HG03139 (cell line): ENCODE measurements around the gene OR10T2.
"Not testable (repeated sequence)": the region's sequence is repeated elsewhere in the genome, so short reads cannot be mapped to it uniquely, and the experiment has no call there.

ENCODE experiments used
- ATAC-seq: cut with Tn5 transposase; IDR thresholded peaks from one replicate; pipeline ENCODE4 v1.9.1; 2021; ENCODE audit not compliant: unreplicated experiment

The OR10T2 gene, protein sequence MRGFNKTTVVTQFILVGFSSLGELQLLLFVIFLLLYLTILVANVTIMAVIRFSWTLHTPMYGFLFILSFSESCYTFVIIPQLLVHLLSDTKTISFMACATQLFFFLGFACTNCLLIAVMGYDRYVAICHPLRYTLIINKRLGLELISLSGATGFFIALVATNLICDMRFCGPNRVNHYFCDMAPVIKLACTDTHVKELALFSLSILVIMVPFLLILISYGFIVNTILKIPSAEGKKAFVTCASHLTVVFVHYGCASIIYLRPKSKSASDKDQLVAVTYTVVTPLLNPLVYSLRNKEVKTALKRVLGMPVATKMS

GRCh38 chr1:158398818-158399514, at the start of gene OR10T2:
Gene OR10T2, minus strand, starts transcription at chr1:158399466. Its CDS starts 0 bp downstream, at chr1:158399466.
- ATAC-seq = no peak

- ATAC-seq = no peak
Measured at GRCh38 chr1:158445376-158445775, 46.1 kb upstream of the OR10T2 start.

- no peak for ATAC-seq
Measured at GRCh38 chr1:158434741-158435140, 35.5 kb upstream of the OR10T2 start.

GRCh38 chr1:158430163-158430562, 30.9 kb upstream of the OR10T2 start:
- not testable (repeated sequence) for ATAC-seq

DNA sequence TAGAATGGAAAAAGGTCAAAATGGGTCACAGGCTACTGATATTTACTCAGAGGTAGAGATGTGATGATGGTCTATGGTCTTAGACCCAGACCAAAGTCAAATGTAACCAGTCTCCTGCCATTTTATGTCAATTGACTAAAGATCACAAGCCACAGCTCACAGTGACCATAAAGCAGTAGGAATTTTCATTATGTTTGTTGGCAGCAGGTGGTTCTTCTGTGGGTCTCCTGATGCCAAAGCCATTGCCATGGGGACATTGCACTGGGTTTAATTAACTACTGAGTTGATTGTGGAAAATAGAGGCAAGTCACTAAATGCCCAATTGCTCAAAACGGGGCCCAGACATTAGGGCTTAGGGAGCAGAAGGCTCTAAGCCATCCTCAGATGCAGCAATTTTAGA, 26.9 kb upstream of the OR10T2 start, which contains the start of gene OR10K2:
TSS of gene OR10K2 (minus strand) at position 101 of the 400 bp plus-strand sequence. CDS start 5,371 bp downstream, outside the sequence.
- no peak for ATAC-seq

DNA sequence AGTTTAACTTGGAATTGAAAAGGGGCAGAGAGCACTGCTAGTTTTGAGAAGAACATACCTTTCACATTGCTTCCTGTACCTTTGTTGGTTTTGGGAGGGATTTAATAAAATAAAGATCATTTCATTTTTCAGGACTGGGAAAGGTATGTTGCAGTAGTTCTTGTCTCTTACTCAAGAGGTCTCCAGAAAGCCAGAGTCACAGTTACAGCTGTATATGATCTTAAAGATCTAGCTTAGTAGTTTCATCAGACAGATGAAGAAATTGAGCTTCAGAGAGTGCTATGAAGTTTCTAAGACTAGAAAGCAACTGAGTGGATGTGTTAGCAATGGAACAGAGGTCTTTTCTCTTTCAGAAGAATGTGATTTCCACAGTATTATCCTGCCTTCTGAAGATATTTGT, 25.8 kb upstream of the OR10T2 start:
- no peak for ATAC-seq

- ATAC-seq = no peak
Measured at GRCh38 chr1:158422212-158422611, 22.9 kb upstream of the OR10T2 start.

DNA sequence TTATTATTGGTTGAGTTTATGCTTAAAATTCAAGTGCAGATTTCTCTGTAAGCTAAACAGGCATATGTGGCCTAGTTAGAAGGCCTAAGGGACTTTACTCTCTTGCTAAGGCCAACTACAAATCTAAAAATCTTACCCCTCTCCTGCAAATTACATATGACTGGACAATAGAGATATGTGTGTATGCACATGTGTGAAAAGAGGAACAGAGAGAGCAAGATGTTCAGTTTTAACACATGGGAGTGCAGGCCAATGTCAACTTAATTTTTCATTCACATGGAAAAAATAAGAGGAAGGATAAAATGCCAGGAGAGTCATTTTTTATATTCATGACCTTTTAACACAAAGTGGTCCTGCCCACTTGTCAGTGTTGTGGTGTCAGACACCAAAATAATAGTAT, 18.3 kb upstream of the OR10T2 start:
- no peak for ATAC-seq

GRCh38 chr1:158414651-158415345, 15.5 kb upstream of the OR10T2 start:
- no peak for ATAC-seq

- no peak for ATAC-seq
Measured at GRCh38 chr1:158407092-158407491, 7.8 kb upstream of the OR10T2 start.

DNA sequence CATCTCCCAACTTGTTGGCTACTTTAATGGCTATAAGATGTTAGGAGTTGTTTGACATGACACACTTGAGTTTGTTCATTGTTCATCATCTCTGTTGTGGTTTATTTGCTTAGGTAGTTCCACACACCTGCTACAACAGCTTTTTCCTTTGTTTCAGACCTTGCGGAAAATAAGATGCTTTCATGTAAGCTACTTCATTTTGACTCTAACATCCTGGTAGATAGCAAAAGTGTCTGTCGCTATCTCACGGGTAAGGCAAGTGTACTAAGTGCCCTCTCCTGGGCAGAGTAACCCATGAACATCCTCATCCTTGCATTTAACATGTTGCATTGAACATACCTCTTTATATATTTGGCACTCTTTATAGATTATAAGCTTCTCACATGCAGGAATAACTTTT, 1.6 kb upstream of the OR10T2 start:
- ATAC-seq = no peak

DNA sequence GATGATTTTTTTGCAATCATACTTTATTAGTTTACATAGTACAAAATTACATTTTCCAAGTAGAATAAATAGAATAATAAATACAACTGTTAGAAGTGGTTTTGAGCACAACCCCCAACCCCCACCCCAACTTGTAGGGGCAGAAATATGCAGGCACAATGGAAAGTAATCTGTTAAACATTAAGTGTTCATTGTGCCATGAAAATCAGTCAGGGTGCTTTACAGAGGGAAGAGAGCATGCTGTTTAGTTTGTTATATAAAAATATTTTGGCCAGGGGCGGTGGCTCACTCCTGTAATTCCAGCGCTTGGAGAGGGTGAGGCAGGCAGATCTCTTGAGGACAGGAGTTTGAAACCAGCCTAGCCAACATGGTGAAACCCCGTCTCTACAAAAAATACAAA, 2.6 kb downstream of the OR10T2 start:
- no peak for ATAC-seq

DNA sequence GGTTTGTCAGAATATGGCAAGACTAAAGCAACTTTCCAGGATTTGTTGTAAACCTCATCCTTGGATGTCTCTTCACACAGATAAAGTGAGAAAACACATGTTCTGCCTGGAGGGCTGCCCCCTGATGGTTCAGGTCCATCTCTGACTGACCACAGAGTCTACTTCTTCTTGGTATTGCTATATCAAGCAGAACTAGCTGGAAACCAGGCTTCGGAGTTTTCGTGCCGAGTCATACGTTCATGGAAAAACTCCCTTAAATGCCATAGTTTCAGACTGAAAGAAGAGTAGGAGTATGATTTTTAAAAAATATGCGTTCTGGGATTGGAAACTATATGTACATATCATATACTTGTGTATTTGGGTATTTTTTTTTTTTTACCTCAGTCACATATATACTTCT, 5.8 kb downstream of the OR10T2 start:
- ATAC-seq = no peak

GRCh38 chr1:158391099-158391498, 8.2 kb downstream of the OR10T2 start:
- no peak for ATAC-seq

GRCh38 chr1:158390331-158390730, 8.9 kb downstream of the OR10T2 start:
- no peak for ATAC-seq

GRCh38 chr1:158374860-158375259, 24.4 kb downstream of the OR10T2 start:
- no peak for ATAC-seq

GRCh38 chr1:158374101-158374500, 25.2 kb downstream of the OR10T2 start:
- not testable (repeated sequence) for ATAC-seq

DNA sequence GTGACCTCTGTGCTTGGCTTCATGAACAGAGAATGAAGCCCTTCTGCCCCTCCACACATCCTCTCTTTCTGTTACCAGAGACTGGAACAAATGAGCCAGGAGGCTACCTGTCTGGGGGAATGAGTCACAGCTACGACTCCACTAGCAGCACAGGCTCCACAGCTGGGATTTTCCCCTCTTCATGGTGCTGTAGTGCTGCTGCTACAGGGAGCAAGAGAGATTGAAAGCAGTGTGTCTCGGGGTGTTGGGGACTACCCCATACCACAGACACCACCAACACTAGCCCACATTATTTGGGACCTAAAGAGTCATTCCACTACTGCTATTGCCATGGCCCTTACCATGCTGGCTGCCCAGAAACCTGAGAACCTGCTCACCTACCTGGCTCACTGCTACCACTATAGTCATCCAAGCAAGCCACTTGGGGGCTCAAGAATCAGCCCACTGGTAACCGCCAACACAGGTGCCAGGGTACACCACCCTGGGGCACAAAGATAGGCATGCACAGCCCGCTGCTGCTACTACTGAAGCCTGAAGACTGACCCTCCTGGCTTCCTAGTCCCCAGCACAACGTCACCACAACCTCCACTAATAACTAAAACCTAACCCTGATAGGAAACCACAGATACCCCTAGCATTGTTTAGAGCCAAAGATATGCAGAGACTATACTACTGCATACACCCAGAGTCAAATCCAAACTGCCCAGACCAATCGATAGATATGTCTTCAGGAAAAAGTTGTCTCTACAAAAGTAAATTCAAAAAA, 27.9 kb downstream of the OR10T2 start:
- ATAC-seq = peak; percentile 94

GRCh38 chr1:158366783-158367182, 32.5 kb downstream of the OR10T2 start:
- ATAC-seq = no peak

DNA sequence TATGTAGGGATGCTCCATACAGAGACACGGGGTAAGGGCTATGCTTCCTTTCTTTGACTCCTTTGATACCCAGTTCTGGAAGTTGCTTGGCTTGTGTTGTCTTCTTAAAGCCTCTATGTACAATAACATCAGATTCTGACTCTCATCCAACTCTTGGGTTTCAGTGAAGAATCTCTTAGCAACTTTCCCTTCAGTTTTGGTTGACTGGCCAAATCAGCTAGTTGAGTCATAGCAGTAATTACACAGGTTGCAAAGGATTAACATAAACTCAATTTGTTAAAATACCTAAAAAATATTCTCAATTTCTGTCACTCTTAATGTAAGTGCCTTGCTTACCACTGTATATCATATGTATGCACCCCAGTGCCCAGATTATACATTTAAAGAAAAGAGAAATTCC, 36.3 kb downstream of the OR10T2 start:
- ATAC-seq = no peak

DNA sequence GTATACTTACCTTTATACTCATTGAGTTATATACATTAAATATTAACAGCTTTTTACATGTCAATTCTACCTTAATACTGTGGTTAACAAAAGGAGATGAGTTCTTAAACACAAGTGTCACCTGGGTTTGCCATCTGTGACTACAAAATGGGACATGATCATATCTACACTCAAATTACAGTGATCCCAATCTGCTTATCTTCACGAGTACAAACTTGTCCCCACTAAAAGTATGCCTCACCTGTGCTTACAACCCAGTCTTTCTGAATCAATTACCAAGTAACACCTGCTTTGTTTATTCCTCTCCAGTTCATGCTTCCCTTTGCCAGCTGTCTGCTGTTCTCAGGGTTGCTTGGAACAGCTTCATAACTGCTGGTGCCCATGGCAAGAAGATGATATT, 36.8 kb downstream of the OR10T2 start:
- ATAC-seq = no peak
